Activated CD8-positive, alpha-beta memory T cell treated with anti-CD3 and anti-CD28 coated beads, Interleukin-2, amount 10 ng/mL, durations not matched to agents 7 days and 5 days (primary cell): ENCODE results near the gene LRTM2. TPM values are rescaled to one million over a fixed set of nuclear protein-coding genes. Genes with fewer than 3 reads are reported as not detected.

Experiments used
- ATAC-seq: fragments of 150-1000 bp; cut with Tn5 transposase; one replicate; pipeline ENCODE4 v1.10.0; 2021; ENCODE audit warnings: moderate library complexity
- CTCF ChIA-PET: fragments of 350-600 bp; sonication (Branson Sonifier 250); formaldehyde crosslinking; loops from one replicate; lab custom pipeline; 2021; ENCODE audit warnings: antibody characterized with exemption; lab: Charles Lee
- DNase-seq: peaks from one replicate; pipeline ENCODE4 v3.0.0-alpha.2; 2020
- H3K27ac Mint-ChIP-seq: one replicate; pipeline ENCODE4 v1.8.0; 2021; ENCODE audit warnings: mild to moderate bottlenecking, mixed read lengths
- H3K27me3 Mint-ChIP-seq: one replicate; pipeline ENCODE4 v1.8.0; 2021; ENCODE audit warnings: mixed read lengths
- H3K36me3 Mint-ChIP-seq: one replicate; pipeline ENCODE4 v1.8.0; 2021; ENCODE audit warnings: mild to moderate bottlenecking, mixed read lengths
- H3K4me1 Mint-ChIP-seq: one replicate; pipeline ENCODE4 v1.8.0; 2021; ENCODE audit warnings: mixed read lengths
- H3K4me3 Mint-ChIP-seq: one replicate; pipeline ENCODE4 v1.8.0; 2021; ENCODE audit warnings: mild to moderate bottlenecking, moderate library complexity, mixed read lengths
- H3K9me3 Mint-ChIP-seq: one replicate; pipeline ENCODE4 v1.8.0; 2022; ENCODE audit warnings: low read depth, mixed read lengths
- total RNA-seq, 2 experiments: library from RNA; stranded (reverse); gene quantifications; one replicate each; pipeline ENCODE4 v1.2.3, GENCODE V29; 2021

The LRTM2 gene
- total RNA-seq, 2 experiments from 2014 or later, result not detected

DNA sequence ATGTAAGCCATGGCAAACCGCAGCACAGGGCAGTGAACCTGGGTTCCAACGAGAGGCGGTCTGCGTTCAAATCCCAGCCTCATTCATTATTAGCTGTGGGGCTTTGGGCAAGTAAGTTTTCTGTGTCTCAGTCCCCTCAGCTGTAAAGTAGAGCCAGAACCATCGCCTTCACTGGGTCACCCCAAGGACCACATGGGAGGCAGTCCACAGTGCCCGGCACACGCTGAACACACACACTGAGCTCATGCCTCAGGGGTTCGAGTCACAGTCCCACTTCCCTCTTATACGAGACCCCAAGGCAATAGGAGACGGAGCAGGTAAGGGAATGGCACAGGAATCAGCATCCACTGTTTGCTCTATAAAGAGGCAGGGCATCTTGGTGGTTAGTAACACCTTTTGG is 19.1 kb downstream of the LRTM2 start:
- no peaks in the 10 kb centered on the region for H3K9me3 Mint-ChIP-seq
- no peaks in the 10 kb centered on the region for H3K4me1 Mint-ChIP-seq
- ATAC-seq (no peak), DNase-seq (no peak)
- H3K27ac Mint-ChIP-seq, result no peak overlapping the region
- no peaks in the 10 kb centered on the region for H3K36me3 Mint-ChIP-seq
- H3K27me3 Mint-ChIP-seq, result peaks cover 6% of the 10 kb centered on the region
- H3K4me3 Mint-ChIP-seq, result no peak overlapping the region
- CTCF ChIA-PET, result interaction anchor here (1.2 kb wide), 1 partner anchor 101 kb away, joined by 3 read pairs; no protein-coding TSS in a partner anchor

DNA sequence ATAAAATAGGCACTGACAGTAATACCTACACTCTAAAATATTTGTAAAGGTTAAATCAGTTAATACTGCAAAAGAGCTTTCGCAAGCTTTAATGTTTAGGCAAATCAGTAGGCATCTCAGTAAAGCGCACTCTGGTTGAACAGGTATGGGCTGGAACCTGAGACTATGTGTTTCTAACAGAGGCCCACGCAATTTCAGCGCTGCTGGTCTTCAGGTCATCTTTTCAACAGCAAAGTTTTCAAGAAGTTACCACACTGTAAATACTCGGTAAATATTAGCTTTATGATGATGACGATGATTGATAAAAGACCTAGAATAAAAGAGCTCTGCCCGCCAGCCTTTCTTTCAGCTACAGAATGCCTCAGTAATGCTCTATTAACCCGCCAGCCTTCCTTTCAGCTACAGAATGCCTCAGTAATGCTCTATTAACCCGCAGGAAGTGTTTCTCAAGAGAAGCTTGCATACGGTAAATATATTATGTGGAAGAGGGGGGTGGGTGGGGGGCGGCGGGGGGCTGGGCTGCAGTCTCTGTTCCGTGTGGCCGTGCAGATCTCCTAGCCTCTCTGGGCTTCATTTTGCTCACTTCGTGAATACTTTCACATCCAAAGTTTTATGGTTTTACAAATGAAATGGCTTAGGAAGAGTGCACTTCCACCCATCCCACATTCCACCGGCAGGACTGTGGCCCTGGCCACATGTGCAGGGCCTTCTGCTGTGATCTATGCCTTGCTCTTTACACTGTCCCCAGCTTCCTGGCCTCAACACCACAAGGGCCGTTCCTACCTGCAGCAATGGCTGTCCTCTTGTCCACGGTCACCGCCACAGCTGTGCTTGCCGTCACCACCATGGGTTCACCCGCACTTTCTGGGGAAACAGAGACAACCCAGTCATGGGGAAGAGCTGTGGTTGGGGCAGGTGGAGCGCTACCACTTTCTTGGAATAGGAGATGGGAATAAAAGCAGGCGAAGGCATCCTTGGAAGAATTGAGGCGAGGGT is 19.9 kb downstream of the LRTM2 start:
- Mint-ChIP-seq H3K36me3 (no peaks in the 10 kb centered on the region), H3K4me3 (no peak overlapping the region), H3K27ac (no peak overlapping the region), H3K4me1 (no peaks in the 10 kb centered on the region), H3K27me3 (peaks cover 6% of the 10 kb centered on the region), H3K9me3 (no peaks in the 10 kb centered on the region)
- CTCF ChIA-PET, result interaction anchor here (1.2 kb wide), 1 partner anchor 100 kb away, joined by 3 read pairs; no protein-coding TSS in a partner anchor
- DNase-seq, result no peak
- no peak for ATAC-seq

DNA sequence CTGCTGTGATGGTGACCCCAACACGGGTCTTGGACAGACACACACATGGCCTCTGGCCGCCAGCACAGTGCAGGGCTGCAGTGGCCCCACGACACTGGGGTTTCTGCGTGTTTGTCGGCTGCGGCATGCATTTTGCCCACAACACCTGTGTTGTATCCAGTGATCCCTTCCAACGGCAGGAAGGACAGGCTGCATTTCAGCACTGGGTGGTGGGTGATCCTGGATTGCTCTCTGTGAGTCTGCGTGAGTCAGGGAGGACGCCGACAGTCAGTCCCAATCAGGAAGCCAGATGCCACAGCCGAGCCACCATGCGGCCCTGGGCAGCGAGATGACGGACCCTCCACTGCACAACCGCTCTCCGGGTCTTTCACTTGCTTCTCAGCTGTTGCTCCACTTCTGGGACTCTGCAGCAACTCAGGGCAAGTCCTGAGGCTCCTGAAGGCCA is 20.6 kb downstream of the LRTM2 start:
- Mint-ChIP-seq H3K27me3 (peaks cover 8% of the 10 kb centered on the region), H3K36me3 (no peaks in the 10 kb centered on the region), H3K9me3 (no peaks in the 10 kb centered on the region), H3K4me3 (no peak overlapping the region), H3K4me1 (no peaks in the 10 kb centered on the region), H3K27ac (no peak overlapping the region)
- ATAC-seq (no peak), DNase-seq (no peak)
- CTCF ChIA-PET, result no interaction called here

DNA sequence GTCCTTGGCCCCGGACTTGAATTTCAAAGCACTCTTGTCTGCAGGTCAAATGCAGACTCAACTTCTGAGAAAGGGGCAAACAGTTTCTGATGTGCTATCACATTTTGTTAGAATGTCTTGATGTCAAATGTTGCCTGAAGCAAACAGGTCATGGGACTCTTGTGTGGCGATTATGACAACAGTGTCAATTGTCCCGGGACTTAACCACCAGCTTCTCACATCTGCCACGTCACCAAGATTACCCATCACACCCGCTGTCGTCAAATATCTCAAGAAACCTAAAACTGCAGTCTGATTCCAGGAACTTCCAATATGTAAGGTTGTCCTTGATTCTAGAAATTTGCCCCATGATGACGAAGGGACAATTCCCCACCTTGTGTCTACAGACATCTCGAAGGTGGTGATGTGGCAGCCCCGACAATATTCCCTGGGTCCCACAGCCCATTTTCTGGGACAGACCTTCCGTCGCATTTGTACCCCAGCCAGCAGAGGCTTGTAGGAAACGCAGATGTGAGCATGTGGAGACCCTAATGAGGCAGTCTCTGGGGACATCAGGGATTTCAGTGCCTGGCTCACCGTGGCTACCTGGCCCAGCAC is 21.3 kb downstream of the LRTM2 start:
- Mint-ChIP-seq H3K27ac (no peak overlapping the region), H3K36me3 (no peaks in the 10 kb centered on the region)
- CTCF ChIA-PET, result no interaction called here

DNA sequence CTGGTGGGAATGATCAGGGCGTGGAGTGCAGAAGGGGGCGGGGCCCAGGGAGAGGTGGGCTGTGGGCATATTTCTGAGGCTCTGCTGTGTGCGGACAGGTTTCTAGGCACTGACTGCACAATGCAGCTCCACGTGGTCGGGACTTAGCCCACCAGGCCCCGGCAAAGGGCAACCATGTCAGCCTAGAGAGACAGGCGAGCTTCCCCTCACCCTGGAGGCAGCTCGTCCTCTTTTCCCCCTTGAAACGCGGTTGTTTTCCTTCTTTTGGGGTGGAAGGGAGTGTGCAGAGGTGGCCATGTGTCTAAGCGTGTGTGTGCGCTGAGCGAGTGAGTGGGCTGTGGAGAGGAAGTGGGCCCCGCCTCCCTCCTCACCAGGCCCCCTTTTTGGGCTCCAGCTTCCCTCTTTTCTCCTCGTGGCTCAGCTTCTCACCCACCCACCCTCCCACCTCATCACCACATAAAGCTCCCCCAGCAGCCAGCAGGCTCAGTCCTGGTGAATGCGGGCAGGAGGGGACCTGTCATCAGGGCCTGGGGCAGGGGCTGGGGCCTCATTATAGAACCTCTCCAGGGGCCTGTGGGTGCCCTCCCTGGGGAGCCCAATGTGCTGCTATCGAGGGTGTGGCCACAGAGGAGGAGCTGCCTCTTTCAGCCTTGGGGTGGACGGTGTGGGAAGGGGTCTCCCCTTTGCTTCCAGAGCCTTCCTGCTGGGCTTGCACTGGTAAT is 22.0 kb downstream of the LRTM2 start:
- CTCF ChIA-PET, result no interaction called here
- DNase-seq, result no peak

More for the DNA sequence above, 21.3 kb downstream of the LRTM2 start:
- Mint-ChIP-seq H3K27me3 (peaks cover 8% of the 10 kb centered on the region), H3K9me3 (no peaks in the 10 kb centered on the region), H3K4me3 (no peak overlapping the region), H3K4me1 (no peaks in the 10 kb centered on the region)
- DNase-seq (no peak), ATAC-seq (no peak)

DNA sequence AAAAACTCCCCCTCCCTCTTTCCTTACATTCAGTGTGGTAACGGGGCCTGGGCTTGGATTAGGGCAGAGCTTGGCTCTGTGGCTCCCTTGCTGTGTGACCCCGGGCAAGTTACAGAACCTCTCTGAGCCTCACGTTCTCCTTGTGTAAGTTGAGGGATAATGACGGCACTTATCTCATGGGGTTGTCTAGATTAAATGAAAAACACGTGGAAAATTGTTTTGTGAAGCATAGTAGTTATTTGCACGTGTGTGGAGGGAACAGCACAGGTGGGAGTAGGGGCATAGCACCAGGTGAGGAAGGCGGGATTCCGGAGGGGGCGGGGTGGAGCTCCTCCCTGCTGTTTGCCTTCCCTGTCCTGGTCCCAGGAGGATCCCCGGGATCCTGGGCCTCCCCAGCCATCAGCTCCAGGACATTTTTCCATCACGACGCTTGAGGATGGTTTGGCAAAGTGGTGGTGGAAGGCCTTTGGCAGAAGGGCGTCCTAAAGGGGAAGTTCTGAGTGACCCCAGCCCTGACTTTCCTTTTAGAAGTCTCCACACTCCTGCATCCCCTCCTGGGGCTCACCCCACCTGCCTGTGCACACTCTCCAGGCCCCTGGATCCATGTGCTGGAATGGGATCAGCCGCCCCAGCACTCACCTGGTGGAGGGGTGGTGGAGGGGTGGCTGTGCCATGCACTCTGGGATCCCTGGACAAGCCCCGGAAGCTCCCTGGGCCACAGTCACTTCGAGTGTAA is 22.7 kb downstream of the LRTM2 start:
- DNase-seq (no peak), ATAC-seq (no peak)
- Mint-ChIP-seq H3K9me3 (no peaks in the 10 kb centered on the region), H3K4me1 (no peaks in the 10 kb centered on the region), H3K27me3 (peaks cover 8% of the 10 kb centered on the region), H3K27ac (no peak overlapping the region), H3K36me3 (no peaks in the 10 kb centered on the region), H3K4me3 (no peak overlapping the region)
- CTCF ChIA-PET, result no interaction called here

More for the DNA sequence above, 22.0 kb downstream of the LRTM2 start:
- Mint-ChIP-seq H3K27ac (no peak overlapping the region), H3K27me3 (peaks cover 8% of the 10 kb centered on the region), H3K4me1 (no peaks in the 10 kb centered on the region), H3K36me3 (no peaks in the 10 kb centered on the region), H3K4me3 (no peak overlapping the region), H3K9me3 (no peaks in the 10 kb centered on the region)
- ATAC-seq, result no peak

DNA sequence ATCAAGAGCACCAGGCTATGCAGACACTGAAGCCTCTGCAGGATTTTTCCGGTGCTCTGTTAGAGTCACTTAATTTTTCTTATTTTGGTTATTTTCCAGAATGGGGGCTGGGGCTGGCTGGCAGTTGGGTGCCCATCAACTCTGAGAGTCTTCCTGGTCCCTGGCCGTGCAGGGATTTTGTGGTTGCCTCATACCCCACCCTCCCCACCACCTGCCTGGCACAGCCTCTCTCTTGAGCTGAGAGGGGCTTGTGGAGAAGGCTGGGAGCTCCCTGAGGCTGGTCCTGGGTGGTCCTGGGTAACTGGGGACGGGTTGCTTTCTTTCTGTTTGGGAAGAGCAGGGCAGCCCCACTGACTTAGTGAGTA is 23.3 kb downstream of the LRTM2 start:
- Mint-ChIP-seq H3K9me3 (no peaks in the 10 kb centered on the region), H3K4me1 (no peaks in the 10 kb centered on the region), H3K4me3 (no peak overlapping the region), H3K27me3 (peaks cover 8% of the 10 kb centered on the region), H3K36me3 (no peaks in the 10 kb centered on the region), H3K27ac (no peak overlapping the region)
- CTCF ChIA-PET, result no interaction called here
- DNase-seq, result no peak
- no peak for ATAC-seq

DNA sequence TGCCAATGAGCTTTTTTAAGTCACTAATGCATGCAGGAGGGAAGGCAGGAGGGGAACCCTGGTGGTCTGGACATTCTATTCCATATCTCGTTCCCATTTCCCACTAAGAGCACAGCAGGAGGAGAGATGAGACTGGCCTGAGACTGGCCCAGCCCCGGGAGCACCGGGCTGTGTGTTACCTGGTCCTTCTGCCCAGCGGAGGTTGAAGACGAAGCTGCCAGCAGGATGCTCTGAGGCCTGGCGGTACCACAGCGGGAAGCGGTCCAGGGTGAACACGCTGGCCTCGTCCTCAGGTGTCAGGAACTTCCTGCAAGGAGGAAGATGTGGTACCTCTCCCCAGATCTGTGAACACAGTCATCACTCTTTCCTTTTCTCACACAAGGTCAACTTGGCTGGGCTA is 23.9 kb downstream of the LRTM2 start:
- Mint-ChIP-seq H3K4me1 (no peaks in the 10 kb centered on the region), H3K4me3 (no peak overlapping the region), H3K27ac (no peak overlapping the region), H3K9me3 (no peaks in the 10 kb centered on the region), H3K36me3 (no peaks in the 10 kb centered on the region), H3K27me3 (peaks cover 12% of the 10 kb centered on the region)
- CTCF ChIA-PET, result no interaction called here
- no peak for ATAC-seq
- no peak for DNase-seq

DNA sequence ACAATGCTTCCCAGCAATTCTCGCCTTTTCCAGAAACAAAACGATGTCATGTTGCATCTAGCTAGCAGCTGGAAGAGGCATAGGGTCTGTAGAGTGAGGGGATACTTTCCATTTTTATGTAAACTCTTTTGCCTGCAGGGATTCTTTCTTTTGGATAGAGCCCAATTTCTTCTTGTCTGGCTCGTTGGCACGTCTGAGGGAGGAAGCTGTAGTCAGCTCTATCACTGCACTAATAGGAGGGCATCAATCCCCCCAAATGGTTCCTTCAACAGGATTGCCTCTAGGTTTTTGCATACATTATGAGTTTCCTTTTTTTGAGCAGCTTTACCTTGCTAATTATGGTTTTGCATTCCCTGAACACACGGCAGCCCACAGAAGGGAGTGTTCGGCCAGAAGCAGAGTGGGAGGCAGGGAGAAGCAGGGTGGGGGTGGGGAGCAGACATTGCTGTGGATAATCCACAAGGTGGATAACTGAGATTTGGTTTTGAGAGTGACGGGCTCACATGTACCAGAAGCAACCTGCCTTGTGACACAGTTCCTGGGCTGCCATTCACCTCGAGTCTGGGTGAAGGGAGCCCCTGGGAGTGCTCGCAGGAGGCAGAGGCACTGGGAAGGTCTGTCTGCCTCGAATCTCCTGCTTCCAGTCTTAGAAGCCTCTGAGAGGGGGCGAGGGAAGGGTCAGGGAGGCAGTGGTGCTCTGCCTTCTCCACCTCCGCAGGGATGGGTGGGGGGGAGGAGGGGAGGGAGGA is 24.5 kb downstream of the LRTM2 start:
- DNase-seq, result no peak
- Mint-ChIP-seq H3K9me3 (no peaks in the 10 kb centered on the region), H3K27ac (no peak overlapping the region), H3K4me1 (no peaks in the 10 kb centered on the region), H3K27me3 (peaks cover 12% of the 10 kb centered on the region), H3K4me3 (no peak overlapping the region), H3K36me3 (no peaks in the 10 kb centered on the region)
- CTCF ChIA-PET, result no interaction called here
- no peak for ATAC-seq

DNA sequence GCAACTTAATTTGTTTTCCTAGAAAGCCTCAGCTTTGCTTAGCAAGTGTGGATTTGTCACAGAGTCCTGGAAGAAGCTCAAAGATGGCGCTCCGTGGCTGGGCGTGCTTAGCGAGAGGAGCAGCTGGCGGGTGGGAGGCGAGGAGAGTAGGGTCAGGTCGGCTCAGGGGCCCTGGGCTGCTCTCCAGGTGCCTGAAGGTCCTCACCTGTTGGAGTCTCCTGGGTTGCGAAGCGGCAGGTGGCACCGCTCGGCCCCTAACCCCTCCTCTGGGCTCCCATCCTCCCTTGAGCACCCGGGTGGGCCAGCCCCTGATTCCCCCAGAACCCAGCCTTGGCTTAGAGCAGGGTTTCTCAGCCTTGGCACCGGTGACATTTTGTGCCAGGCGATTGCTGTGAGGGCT is 25.1 kb downstream of the LRTM2 start:
- no peaks in the 10 kb centered on the region for H3K9me3 Mint-ChIP-seq
- CTCF ChIA-PET, result no interaction called here
- H3K4me3 Mint-ChIP-seq, result no peak overlapping the region
- H3K27ac Mint-ChIP-seq, result no peak overlapping the region
- no peaks in the 10 kb centered on the region for H3K36me3 Mint-ChIP-seq
- H3K4me1 Mint-ChIP-seq, result no peaks in the 10 kb centered on the region
- peaks cover 12% of the 10 kb centered on the region for H3K27me3 Mint-ChIP-seq
- no peak for DNase-seq
- no peak for ATAC-seq

DNA sequence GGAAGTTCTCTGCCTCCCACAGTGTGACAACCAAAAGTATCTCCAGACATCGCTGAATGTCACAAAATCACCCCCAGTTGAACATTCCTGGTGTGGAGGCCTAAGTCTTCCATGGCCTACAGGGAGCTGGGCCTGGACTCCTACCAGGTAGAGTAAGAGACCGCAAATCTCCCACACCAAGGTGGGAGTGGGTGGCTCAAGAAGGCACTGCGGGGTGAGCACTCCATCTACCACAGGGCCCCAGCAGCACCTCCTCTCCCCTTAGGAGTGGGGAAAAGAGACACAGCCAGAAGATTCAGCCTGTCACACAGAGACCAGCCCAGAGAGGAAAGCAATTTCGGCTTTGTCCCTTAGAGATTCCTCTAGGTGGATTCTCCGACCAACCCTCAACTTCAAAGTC is 25.5 kb downstream of the LRTM2 start:
- Mint-ChIP-seq H3K9me3 (no peaks in the 10 kb centered on the region), H3K4me3 (no peak overlapping the region), H3K4me1 (no peaks in the 10 kb centered on the region), H3K36me3 (no peaks in the 10 kb centered on the region), H3K27ac (no peak overlapping the region), H3K27me3 (peaks cover 12% of the 10 kb centered on the region)
- no peak for ATAC-seq
- CTCF ChIA-PET, result no interaction called here
- no peak for DNase-seq
